WI38 (cell line): ENCODE data around the gene MEGF9.

Source experiments
- H3K4me3 ChIP-seq: 2 replicates; pipeline ENCODE4 v1.5.1; 2011; ENCODE audit warnings: low read depth, mild to moderate bottlenecking, control low read depth, low read length
- CTCF ChIP-seq: IDR thresholded peaks from 2 replicates; pipeline ENCODE4 v1.5.1; 2012; ENCODE audit warnings: low read depth, mild to moderate bottlenecking, control low read depth, low read length

The MEGF9 gene

GRCh38 chr9:120611690-120612068, 102.6 kb downstream of the MEGF9 start:
- no peak for TF ChIP-seq CTCF
- H3K4me3 ChIP-seq: no peak overlapping the region

- no peak for TF ChIP-seq CTCF
- no peak overlapping the region for H3K4me3 ChIP-seq
Observed at GRCh38 chr9:120610975-120611689, 103.1 kb downstream of the MEGF9 start.

- no peak for TF ChIP-seq CTCF
- H3K4me3 ChIP-seq: no peak overlapping the region
Observed at GRCh38 chr9:120609636-120610035, 104.6 kb downstream of the MEGF9 start.

- TF ChIP-seq CTCF: no peak
- no peak overlapping the region for H3K4me3 ChIP-seq
Observed at GRCh38 chr9:120608421-120608820, 105.8 kb downstream of the MEGF9 start.

- H3K4me3 ChIP-seq: no peak overlapping the region
- TF ChIP-seq CTCF: no peak
Observed at GRCh38 chr9:120603591-120603990, 110.7 kb downstream of the MEGF9 start.

- no peak for TF ChIP-seq CTCF
- no peak overlapping the region for H3K4me3 ChIP-seq
Observed at GRCh38 chr9:120603010-120603409, 111.3 kb downstream of the MEGF9 start.

- no peak overlapping the region for H3K4me3 ChIP-seq
- TF ChIP-seq CTCF: no peak
Observed at GRCh38 chr9:120593955-120594277, 120.4 kb downstream of the MEGF9 start.
